ENCODE measurements around the gene RIPPLY3. TPM values are rescaled to one million over a fixed set of nuclear protein-coding genes. Genes with fewer than 3 reads are reported as not detected.
"Not testable (repeated sequence)": the region's sequence is repeated elsewhere in the genome, so short reads cannot be mapped to it uniquely, and the experiment has no call there.

RIPPLY3 gene
- total and polyA plus RNA-seq, 7 donors: not detected

GRCh38 chr21:37043818-37044217 lies 37.3 kb downstream of the RIPPLY3 start:
- H3K9me3 ChIP-seq: no peaks in the 10 kb centered on the region
- H3K4me3 ChIP-seq: no peak overlapping the region
- ATAC-seq: no peak
- no peak for DNase-seq
- TF ChIP-seq CTCF (IDR thresholded peaks at IDR 0.05): no peak
- no peak overlapping the region for H3K27ac ChIP-seq
- no peaks in the 10 kb centered on the region for H3K36me3 ChIP-seq (ENCODE audit: insufficient read depth in 1 of 2, low read depth in 1 of 2)
- 82 to 89% (median 85%) methylated on average over 6 of the region's 6 CpGs for WGBS, 3 donors
- H3K27me3 ChIP-seq (ENCODE audit: insufficient read depth in 3 of 3, low read length in 2 of 3): no peaks in the 10 kb centered on the region
- intact Hi-C loops (cut with DNase I): no loop called here
- H3K4me1 ChIP-seq: no peaks in the 10 kb centered on the region

GRCh38 chr21:37044643-37045042 lies 38.1 kb downstream of the RIPPLY3 start:
- no peak for TF ChIP-seq CTCF (IDR thresholded peaks at IDR 0.05)
- DNase-seq (no peak), ATAC-seq (no peak)
- Histone ChIP-seq H3K9me3 (no peaks in the 10 kb centered on the region), H3K4me3 (no peak overlapping the region), H3K4me1 (no peaks in the 10 kb centered on the region), H3K27me3 (ENCODE audit: insufficient read depth in 3 of 3, low read length in 2 of 3) (no peaks in the 10 kb centered on the region), H3K27ac (no peak overlapping the region), H3K36me3 (ENCODE audit: insufficient read depth in 1 of 2, low read depth in 1 of 2) (no peaks in the 10 kb centered on the region)
- intact Hi-C loops (cut with DNase I): no loop called here
- WGBS, 3 donors: 97 to 100% (median 98%) methylated on average over 3 of the region's 3 CpGs

- H3K9me3 ChIP-seq: no peaks in the 10 kb centered on the region
- H3K36me3 ChIP-seq (ENCODE audit: insufficient read depth in 1 of 2, low read depth in 1 of 2): no peaks in the 10 kb centered on the region
- intact Hi-C loops (cut with DNase I): no loop called here
- no peak overlapping the region for H3K4me3 ChIP-seq
- no peaks in the 10 kb centered on the region for H3K27me3 ChIP-seq (ENCODE audit: insufficient read depth in 3 of 3, low read length in 2 of 3)
- no peaks in the 10 kb centered on the region for H3K4me1 ChIP-seq
- no peak overlapping the region for H3K27ac ChIP-seq
- ATAC-seq: no peak
- WGBS, 3 donors: 76 to 89% (median 86%) methylated on average over 6 of the region's 6 CpGs
- no peak for DNase-seq
- no peak for TF ChIP-seq CTCF (IDR thresholded peaks at IDR 0.05)
These were observed 38.6 kb downstream of the RIPPLY3 start for GRCh38 chr21:37045149-37045548.

GRCh38 chr21:37045556-37045955 lies 39.1 kb downstream of the RIPPLY3 start:
- no peaks in the 10 kb centered on the region for H3K4me1 ChIP-seq
- ATAC-seq (no peak), DNase-seq (no peak)
- no peak overlapping the region for H3K4me3 ChIP-seq
- H3K27me3 ChIP-seq (ENCODE audit: insufficient read depth in 3 of 3, low read length in 2 of 3): no peaks in the 10 kb centered on the region
- no peak for TF ChIP-seq CTCF (IDR thresholded peaks at IDR 0.05)
- 84 to 89% (median 86%) methylated on average over 6 of the region's 6 CpGs for WGBS, 3 donors
- intact Hi-C loops (cut with DNase I): no loop called here
- H3K36me3 ChIP-seq (ENCODE audit: insufficient read depth in 1 of 2, low read depth in 1 of 2): no peaks in the 10 kb centered on the region
- H3K9me3 ChIP-seq: no peaks in the 10 kb centered on the region
- no peak overlapping the region for H3K27ac ChIP-seq

- Histone ChIP-seq H3K27me3 (ENCODE audit: insufficient read depth in 3 of 3, low read length in 2 of 3) (no peaks in the 10 kb centered on the region), H3K36me3 (ENCODE audit: insufficient read depth in 1 of 2, low read depth in 1 of 2) (no peaks in the 10 kb centered on the region), H3K27ac (no peak overlapping the region), H3K4me1 (no peaks in the 10 kb centered on the region), H3K9me3 (no peaks in the 10 kb centered on the region), H3K4me3 (no peak overlapping the region)
- no peak for TF ChIP-seq CTCF (IDR thresholded peaks at IDR 0.05)
- WGBS, 3 donors: 93 to 98% (median 97%) methylated on average over 4 of the region's 4 CpGs
- DNase-seq (no peak), ATAC-seq (no peak)
- intact Hi-C loops (cut with DNase I): no loop called here
These were observed 40.6 kb downstream of the RIPPLY3 start for GRCh38 chr21:37047079-37047478.

GRCh38 chr21:37049741-37050140 lies 43.2 kb downstream of the RIPPLY3 start:
- H3K27ac ChIP-seq; ATAC-seq; H3K4me3 ChIP-seq; DNase-seq; H3K4me1 ChIP-seq; H3K9me3 ChIP-seq; H3K36me3 ChIP-seq (ENCODE audit: insufficient read depth in 1 of 2, low read depth in 1 of 2); H3K27me3 ChIP-seq (ENCODE audit: insufficient read depth in 3 of 3, low read length in 2 of 3); intact Hi-C loops (cut with DNase I): not testable (repeated sequence)
- 63 to 92% (median 88%) methylated on average over 3 of the region's 3 CpGs for WGBS, 3 donors
